Renal cortex interstitium (tissue), 11 donors: ENCODE measurements around the gene NINJ2. TPM values are rescaled to one million over a fixed set of nuclear protein-coding genes. Genes with fewer than 3 reads are reported as not detected.

Source experiments
- DNase-seq, 11 donors: peaks; one replicate each; pipeline ENCODE4 v3.0.0-alpha.2; 2013; ENCODE audit warnings: low read depth in 9 of 11, low spot score in 4 of 11; ENCODE audit errors: extremely low read depth in 1 of 11
- polyA plus RNA-seq, 3 donors: library from polyadenylated mRNA; unstranded; fragments of 120-200 nt; gene quantifications; one replicate each; pipeline ENCODE4 v1.2.1, GENCODE V29; 2013; ENCODE audit not compliant: insufficient read length in 3 of 3

The NINJ2 gene
- polyA plus RNA-seq, 3 donors = 0.89 to 2.0 (median 1.4) TPM

- DNase-seq = no peak
These were observed 39.3 kb downstream of the NINJ2 start for GRCh38 chr12:623865-624372.

- no peak for DNase-seq
These were observed 39.9 kb downstream of the NINJ2 start for GRCh38 chr12:623172-623864.

GRCh38 chr12:622416-622815 lies 40.8 kb downstream of the NINJ2 start:
- no peak for DNase-seq

GRCh38 chr12:619346-619745 lies 43.9 kb downstream of the NINJ2 start:
- DNase-seq = no peak

- no peak for DNase-seq
These were observed 44.6 kb downstream of the NINJ2 start for GRCh38 chr12:618605-619004.

GRCh38 chr12:617304-617915 lies 45.8 kb downstream of the NINJ2 start:
- no peak for DNase-seq

- DNase-seq = no peak
These were observed 47.6 kb downstream of the NINJ2 start for GRCh38 chr12:615620-616019.

- no peak for DNase-seq
These were observed 48.8 kb downstream of the NINJ2 start for GRCh38 chr12:614411-614970.

GRCh38 chr12:613996-614395 lies 49.2 kb downstream of the NINJ2 start:
- DNase-seq = no peak

- DNase-seq = no peak
These were observed 50.4 kb downstream of the NINJ2 start for GRCh38 chr12:612886-613285.

- no peak for DNase-seq
These were observed 51.0 kb downstream of the NINJ2 start for GRCh38 chr12:612293-612692.

- DNase-seq = no peak
These were observed 51.5 kb downstream of the NINJ2 start for GRCh38 chr12:611721-612120.

- no peak for DNase-seq
These were observed 54.3 kb downstream of the NINJ2 start for GRCh38 chr12:608921-609320.

GRCh38 chr12:608413-608812 lies 54.8 kb downstream of the NINJ2 start:
- no peak for DNase-seq

- no peak for DNase-seq
These were observed 55.7 kb downstream of the NINJ2 start for GRCh38 chr12:607541-608001.

GRCh38 chr12:604956-605355 lies 58.3 kb downstream of the NINJ2 start:
- no peak for DNase-seq

GRCh38 chr12:602700-603068 lies 60.6 kb downstream of the NINJ2 start:
- no peak for DNase-seq

GRCh38 chr12:601976-602699 lies 61.1 kb downstream of the NINJ2 start:
- DNase-seq = no peak

GRCh38 chr12:599756-600155 lies 63.5 kb downstream of the NINJ2 start:
- DNase-seq = no peak
